Measurements from ENCODE around the gene SESTD1.
"Not testable (repeated sequence)": the region's sequence is repeated elsewhere in the genome, so short reads cannot be mapped to it uniquely, and the experiment has no call there.

Gene SESTD1

DNA sequence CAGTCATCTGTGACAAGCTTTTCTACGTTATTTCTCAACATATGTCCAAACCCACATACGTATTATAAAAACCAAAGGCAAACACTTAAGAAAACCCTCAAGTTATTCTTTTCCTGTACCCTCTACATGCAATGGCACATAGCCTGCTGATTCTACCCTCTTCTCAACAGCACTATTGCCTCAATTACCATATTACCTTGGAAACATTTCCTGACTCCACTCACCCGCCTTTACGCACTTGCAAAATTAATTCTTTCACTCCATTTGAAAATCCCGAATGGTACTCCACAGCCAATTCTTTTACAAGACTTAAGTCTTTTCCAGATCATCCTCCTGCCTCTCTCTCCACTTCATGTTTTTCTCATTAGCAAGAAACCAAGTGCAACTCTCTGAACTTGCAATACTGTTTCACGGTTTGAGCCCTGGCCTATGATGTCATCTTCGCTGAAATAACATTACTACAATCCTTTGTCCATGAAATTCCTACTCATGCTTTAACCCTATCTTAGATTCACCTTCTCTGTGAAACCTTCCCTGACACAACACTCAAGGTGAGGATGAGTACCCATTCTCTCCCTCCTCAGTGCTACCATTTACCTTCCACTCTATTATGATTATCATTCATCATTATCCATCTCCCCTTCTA is 29.0 kb downstream of the SESTD1 start:
- DNase-seq, result no peak

- no peak for DNase-seq
Observed at GRCh38 chr2:179234658-179235240, 29.9 kb downstream of the SESTD1 start.

GRCh38 chr2:179233626-179234430 is 30.8 kb downstream of the SESTD1 start:
- no peak for DNase-seq

DNA sequence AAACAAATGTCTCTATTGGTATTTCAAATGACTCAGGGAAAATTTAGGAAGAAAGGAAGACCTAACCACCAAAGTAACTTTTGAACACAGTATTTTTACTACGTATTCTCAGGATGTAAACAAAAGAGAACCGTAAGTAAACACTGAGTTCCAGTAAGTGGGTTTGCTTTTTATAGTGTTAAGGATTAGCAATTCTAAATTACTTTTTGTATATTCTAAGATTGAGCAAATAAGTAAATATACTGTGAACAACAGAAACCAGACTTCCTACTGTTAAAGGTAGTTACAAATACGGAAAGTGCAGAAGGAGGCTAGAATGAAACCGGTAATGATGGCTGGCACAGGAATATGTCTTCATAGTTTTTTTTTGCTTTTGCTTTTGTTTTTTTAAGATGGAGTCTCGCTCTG is 31.5 kb downstream of the SESTD1 start:
- no peak for DNase-seq

- no peak for DNase-seq
Observed at GRCh38 chr2:179226961-179227259, 37.7 kb downstream of the SESTD1 start.

GRCh38 chr2:179226203-179226960 is 38.2 kb downstream of the SESTD1 start:
- no peak for DNase-seq

DNA sequence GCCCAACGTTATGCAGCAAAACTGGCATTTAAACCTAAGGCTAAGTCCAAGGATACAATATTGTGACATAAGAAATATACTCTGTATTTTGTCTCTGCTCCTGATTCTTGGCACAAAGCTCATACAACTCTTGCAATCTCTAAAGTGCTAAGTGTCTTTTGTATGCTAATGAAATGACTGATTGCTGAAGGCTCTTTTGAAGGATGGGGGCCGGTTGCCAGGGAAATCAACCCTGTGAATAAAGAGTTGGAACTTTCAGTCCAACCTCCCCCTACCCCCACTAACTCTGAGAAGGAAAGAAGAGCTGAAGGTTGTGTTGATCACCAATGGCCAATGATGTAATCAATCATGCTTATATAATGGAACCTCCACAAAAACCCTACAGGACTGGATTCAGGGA is 40.3 kb downstream of the SESTD1 start:
- no peak for DNase-seq

- DNase-seq, result no peak
Observed at GRCh38 chr2:179222076-179222475, 42.6 kb downstream of the SESTD1 start.

- DNase-seq, result peak; percentile 44
Observed at GRCh38 chr2:179218848-179219594, 45.6 kb downstream of the SESTD1 start.

DNA sequence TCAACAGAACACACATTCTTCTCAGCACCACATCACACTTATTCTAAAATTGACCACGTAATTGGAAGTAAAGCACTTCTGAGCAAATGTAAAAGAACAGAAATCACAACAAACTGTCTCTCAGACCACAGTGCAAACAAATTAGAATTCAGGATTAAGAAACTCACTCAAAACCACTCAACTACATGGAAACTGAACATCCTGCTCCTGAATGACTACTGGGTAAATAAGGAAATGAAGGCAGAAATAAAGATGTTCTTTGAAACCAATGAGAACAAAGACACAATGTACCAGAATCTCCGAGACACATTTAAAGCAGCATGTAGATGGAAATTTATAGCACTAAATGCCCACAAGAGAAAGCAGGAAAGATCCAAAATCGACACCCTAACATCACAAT is 50.0 kb downstream of the SESTD1 start:
- not testable (repeated sequence) for DNase-seq

DNA sequence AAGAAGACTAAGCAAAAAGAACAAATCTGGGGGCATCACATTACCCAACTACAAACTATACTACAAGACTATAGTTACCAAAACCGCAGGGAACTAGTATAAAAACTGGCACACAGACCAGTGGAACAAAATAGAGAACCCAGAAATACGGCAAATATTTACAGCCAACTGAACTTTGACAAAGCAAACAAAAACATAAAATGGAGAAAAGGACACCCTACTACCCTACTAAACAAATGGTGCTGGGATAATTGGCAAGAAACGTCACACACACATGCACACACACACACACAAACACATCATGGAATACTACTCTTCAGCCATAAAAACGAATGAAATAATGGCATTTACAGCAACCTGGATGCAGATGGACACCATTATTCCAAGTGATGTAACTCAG is 53.3 kb downstream of the SESTD1 start:
- DNase-seq, result no peak

- not testable (repeated sequence) for DNase-seq
Observed at GRCh38 chr2:179208277-179208676, 56.4 kb downstream of the SESTD1 start.

- no peak for DNase-seq
Observed at GRCh38 chr2:179207047-179207446, 57.6 kb downstream of the SESTD1 start.

- no peak for DNase-seq
Observed at GRCh38 chr2:179201869-179202268, 62.8 kb downstream of the SESTD1 start.

DNA sequence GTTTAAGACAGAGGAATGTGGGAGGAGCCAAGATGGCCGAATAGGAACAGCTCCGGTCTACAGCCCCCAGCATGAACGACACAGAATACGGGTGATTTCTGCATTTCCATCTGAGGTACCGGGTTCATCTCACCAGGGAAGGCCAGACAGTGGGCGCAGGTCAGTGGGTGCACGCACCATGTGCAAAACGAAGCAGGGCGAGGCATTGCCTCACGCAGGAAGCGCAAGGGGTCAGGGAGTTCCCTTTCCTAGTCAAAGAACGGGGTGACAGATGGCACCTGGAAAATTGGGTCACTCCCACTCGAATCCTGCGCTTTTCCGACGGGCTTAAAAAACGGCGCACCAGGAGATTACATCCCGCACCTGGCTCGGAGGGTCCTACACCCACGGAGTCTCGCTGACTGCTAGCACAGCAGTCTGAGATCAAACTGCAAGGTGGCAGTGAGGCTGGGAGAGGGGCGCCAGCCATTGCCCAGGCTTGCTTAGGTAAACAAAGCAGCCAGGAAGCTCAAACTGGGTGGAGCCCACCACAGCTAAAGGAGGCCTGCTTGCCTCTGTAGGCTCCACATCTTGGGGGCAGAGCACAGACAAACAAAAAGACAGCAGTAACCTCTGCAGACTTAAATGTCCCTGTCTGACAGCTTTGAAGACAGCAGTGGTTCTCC is 68.6 kb downstream of the SESTD1 start:
- DNase-seq, result not testable (repeated sequence)

DNA sequence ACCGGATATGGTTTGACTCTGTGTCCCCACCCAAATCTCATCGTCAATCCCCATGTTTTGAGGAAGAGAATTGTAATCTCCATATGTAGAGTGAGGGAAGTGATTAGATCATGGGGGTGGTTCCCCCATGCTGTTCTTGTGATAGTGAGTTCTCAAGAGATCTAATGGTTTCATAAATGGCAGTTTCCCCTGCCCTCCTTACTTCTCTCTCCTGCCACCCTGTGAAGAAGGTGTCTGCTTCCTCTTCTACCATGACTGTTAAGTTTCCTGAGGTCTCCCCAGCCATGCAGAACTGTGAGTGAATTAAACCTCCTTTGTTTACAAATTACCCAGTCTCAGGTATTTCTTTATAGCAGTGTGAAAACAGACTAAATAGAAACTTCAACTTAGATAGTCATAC is 69.5 kb downstream of the SESTD1 start:
- DNase-seq, result no peak

DNA sequence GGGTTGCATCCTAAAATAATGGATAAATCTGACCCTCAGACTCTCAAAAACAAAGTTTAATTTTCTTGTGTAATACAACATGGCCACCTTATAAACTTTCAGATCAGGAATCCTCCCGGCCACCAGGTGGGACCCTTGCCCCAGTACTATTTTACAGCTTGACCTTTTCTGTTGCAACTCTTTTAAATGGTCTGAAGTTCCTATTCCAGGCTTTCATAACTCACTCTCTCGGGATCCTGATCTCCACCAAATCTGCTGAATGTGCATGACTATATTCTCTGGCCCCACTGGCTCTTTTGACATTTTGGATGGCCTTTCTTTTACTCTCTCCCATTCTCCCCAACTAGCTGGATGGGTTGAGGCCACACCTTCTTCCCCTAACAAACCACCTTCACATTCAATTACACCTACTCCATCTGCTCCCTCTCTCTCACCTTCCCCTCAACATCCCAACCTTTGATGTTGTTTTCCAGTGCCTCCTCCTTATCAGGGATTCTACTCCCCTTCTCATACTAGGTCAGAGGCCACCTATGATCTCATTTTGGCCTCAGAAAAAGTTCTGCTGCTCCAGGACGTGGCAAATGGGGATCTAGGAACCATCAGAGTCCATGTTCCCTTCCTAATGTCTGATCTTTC is 70.8 kb downstream of the SESTD1 start:
- DNase-seq, result no peak

DNA sequence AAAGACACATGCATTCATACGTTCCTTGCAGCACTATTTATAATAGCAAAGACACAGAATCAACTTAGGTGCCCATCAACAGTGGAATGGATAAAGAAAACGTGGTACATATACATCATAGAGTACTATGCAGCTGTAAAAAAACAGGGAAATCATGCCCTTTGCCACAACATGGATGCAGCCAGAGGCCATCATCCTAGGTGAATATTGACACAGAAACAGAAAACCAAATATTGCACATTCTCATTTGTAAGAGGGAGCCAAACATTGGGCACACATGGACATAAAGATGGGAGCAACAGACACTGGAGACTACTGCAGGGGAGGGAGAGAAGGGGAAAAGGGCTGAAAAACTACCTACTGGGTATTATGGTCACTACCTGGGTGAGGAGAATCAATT is 73.5 kb downstream of the SESTD1 start:
- DNase-seq, result no peak

- DNase-seq, result no peak
Observed at GRCh38 chr2:179186126-179186525, 78.5 kb downstream of the SESTD1 start.

GRCh38 chr2:179184610-179185009 is 80.0 kb downstream of the SESTD1 start:
- DNase-seq, result no peak

DNA sequence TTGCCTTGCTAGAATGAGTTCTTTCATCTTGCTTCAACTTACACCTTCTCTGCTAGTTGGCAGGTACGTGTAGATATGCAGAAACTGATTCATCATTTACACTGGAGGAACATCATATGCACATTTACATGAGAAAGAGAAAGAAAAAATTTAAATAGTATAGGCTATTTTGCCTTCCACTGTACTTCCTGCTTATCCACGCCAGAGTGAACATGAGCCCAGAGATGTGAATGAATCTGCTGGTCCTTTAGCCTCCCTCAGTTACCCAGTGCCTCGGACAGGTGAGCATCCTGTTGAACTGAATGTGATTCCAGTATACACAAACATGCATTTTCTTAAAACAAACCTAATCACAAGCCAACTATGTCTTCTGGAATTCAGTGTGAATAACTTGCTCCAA is 83.6 kb downstream of the SESTD1 start:
- DNase-seq, result no peak

- no peak for DNase-seq
Observed at GRCh38 chr2:179180242-179180641, 84.4 kb downstream of the SESTD1 start.
